Measurements from ENCODE around the gene ZNF180. TPM values are rescaled to one million over a fixed set of nuclear protein-coding genes. Genes with fewer than 3 reads are reported as not detected.
A peak's percentile ranks its signal among the peaks of the same experiment; 100 is the strongest.

Gene ZNF180
- total RNA-seq, 1 donor from 2014 or later = 10.9 TPM

- H3K27ac ChIP-seq = no peak overlapping the region
- peaks cover 0 to 41% of the 10 kb centered on the region in 2 donors for H3K9me3 ChIP-seq
- intact Hi-C loops (cut with DNase I) = no loop called here
These were observed 48.0 kb downstream of the ZNF180 start for GRCh38 chr19:44452367-44452766.

GRCh38 chr19:44451687-44452086 is 48.6 kb downstream of the ZNF180 start:
- no peak for DNase-seq (ENCODE audit: low spot score in 2 of 2)
- Histone ChIP-seq H3K27ac (no peak overlapping the region), H3K36me3 (no peaks in the 10 kb centered on the region), H3K27me3 (no peaks in the 10 kb centered on the region), H3K9me3 (peaks cover 0 to 46% of the 10 kb centered on the region in 2 donors), H3K4me1 (peaks cover 0 to 3% of the 10 kb centered on the region in 2 donors), H3K4me3 (no peak overlapping the region)
- TF ChIP-seq CTCF (IDR thresholded peaks at IDR 0.05) = no peak
- intact Hi-C loops (cut with DNase I) = no loop called here

More at GRCh38 chr19:44452367-44452766, 48.0 kb downstream of the ZNF180 start:
- Histone ChIP-seq H3K27me3 (no peaks in the 10 kb centered on the region), H3K4me3 (no peak overlapping the region), H3K4me1 (peaks cover 0 to 3% of the 10 kb centered on the region in 2 donors), H3K36me3 (no peaks in the 10 kb centered on the region)
- no peak for DNase-seq (ENCODE audit: low spot score in 2 of 2)
- TF ChIP-seq CTCF (IDR thresholded peaks at IDR 0.05) = no peak

GRCh38 chr19:44447916-44448674 is 52.2 kb downstream of the ZNF180 start, which contains the start of gene ZNF229:
Gene ZNF229, minus strand, starts transcription at chr19:44448472. Its CDS starts 5,625 bp downstream, at chr19:44442847.
- Histone ChIP-seq H3K27me3 (no peaks in the 10 kb centered on the region), H3K4me1 (peaks cover 0 to 3% of the 10 kb centered on the region in 2 donors), H3K36me3 (peaks cover 2 to 27% of the 10 kb centered on the region in 2 donors), H3K9me3 (peaks cover 20 to 71% of the 10 kb centered on the region in 2 donors), H3K27ac (peak within 1 kb of the TSS in 1 of 2 donors; percentile 4), H3K4me3 (peak within 1 kb of the TSS; percentile 59 to 73)
- peak; percentile 11 to 85 for DNase-seq (ENCODE audit: low spot score in 2 of 2)
- intact Hi-C loops (cut with DNase I) = no loop called here
- no peak for TF ChIP-seq CTCF (IDR thresholded peaks at IDR 0.05)

GRCh38 chr19:44438441-44438840 is 61.9 kb downstream of the ZNF180 start:
- Histone ChIP-seq H3K4me1 (no peaks in the 10 kb centered on the region), H3K36me3 (peaks cover 63 to 84% of the 10 kb centered on the region in 2 donors), H3K27me3 (no peaks in the 10 kb centered on the region), H3K27ac (no peak overlapping the region), H3K9me3 (peaks cover 68 to 98% of the 10 kb centered on the region in 2 donors), H3K4me3 (no peak overlapping the region)
- intact Hi-C loops (cut with DNase I) = no loop called here
- no peak for DNase-seq (ENCODE audit: low spot score in 2 of 2)
- TF ChIP-seq CTCF (IDR thresholded peaks at IDR 0.05) = no peak

- H3K9me3 ChIP-seq = peaks cover 73 to 97% of the 10 kb centered on the region in 2 donors
- H3K27ac ChIP-seq = no peak overlapping the region
- intact Hi-C loops (cut with DNase I) = no loop called here
- H3K4me3 ChIP-seq = no peak overlapping the region
- no peaks in the 10 kb centered on the region for H3K27me3 ChIP-seq
- no peaks in the 10 kb centered on the region for H3K4me1 ChIP-seq
- no peak for DNase-seq (ENCODE audit: low spot score in 2 of 2)
- no peak for TF ChIP-seq CTCF (IDR thresholded peaks at IDR 0.05)
- H3K36me3 ChIP-seq = peaks cover 63 to 80% of the 10 kb centered on the region in 2 donors
These were observed 64.9 kb downstream of the ZNF180 start for GRCh38 chr19:44435441-44435840.
